Effector CD8-positive, alpha-beta T cell (primary cell): ENCODE data around the gene ANKFY1.
"Not testable (repeated sequence)": the region's sequence is repeated elsewhere in the genome, so short reads cannot be mapped to it uniquely, and the experiment has no call there.

Source experiments
- DNase-seq: peaks from one replicate; lab custom pipeline; 2025; lab: John Stamatoyannopoulos, UW

The ANKFY1 gene

GRCh38 chr17:4256952-4257351 is 6.8 kb downstream of the ANKFY1 start:
- no peak for DNase-seq

GRCh38 chr17:4255271-4255670 is 8.5 kb downstream of the ANKFY1 start:
- not testable (repeated sequence) for DNase-seq

GRCh38 chr17:4250887-4251286 is 12.9 kb downstream of the ANKFY1 start:
- DNase-seq = no peak

GRCh38 chr17:4249452-4250029 is 14.2 kb downstream of the ANKFY1 start:
- no peak for DNase-seq

DNA sequence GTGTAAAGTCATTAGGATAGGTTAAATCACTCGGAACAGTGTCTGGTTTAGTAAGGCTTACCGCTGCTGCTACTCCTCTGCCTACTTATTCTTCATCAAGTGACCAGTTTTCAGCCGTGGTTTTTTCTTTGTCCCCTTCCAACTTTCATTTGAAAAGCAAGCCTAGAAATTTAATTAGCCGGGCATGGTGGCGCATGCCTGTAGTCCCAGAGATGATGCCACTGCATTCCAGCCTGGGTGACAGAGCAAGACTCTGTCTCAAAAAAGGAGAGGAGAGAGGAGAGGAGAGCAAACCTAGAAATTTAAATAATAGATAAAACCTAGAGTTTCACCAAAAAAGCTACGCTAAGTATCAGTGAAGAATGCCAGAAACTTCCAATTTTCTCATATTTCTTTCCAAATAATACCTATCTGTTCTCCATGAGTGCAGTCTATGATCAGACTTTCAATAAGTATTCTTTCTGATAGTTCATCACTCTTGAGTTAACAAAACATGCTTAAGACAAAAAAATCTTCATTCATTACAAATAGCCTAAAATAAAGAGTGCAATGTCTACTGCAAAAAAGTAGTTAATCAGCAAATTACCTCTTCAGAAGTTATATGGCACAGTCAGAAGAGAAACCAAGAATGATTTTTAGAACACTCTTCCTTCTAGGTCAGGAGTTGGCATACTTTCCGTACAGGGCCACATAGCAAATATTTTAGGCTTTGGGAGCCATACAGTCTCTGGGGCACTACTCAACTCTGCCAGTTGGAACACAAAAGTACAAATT is 15.1 kb downstream of the ANKFY1 start:
- DNase-seq = no peak

- no peak for DNase-seq
These were observed 15.8 kb downstream of the ANKFY1 start for GRCh38 chr17:4247971-4248388.

DNA sequence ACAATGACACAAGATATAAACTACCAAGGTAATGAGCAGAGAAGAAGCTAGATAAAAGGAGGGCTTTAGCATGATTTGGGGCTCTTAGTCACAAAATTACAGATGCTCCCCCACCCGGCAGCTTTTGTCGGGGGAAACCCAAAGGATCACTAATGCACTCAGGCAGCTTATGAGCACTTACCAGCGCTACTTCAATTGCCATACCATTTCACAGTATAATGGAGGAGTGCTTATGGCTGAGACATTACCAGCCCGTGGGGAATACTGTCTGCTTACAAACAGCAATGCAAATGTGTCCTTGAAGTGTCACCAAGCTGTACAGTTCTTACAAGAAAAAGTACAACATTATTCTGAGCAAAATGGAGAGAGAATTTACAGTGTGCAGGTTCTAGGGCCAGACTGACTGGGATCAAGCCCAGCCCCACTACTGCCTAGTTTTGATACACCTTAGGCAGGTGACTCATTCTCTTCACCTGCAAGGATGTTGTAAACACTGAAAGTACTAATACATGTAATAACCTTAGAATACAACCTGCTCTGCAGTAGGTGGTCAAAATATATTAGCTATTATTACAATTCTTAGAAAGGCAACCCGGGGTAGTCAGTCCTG is 16.3 kb downstream of the ANKFY1 start:
- DNase-seq = no peak

GRCh38 chr17:4246674-4247073 is 17.1 kb downstream of the ANKFY1 start:
- DNase-seq = no peak

- no peak for DNase-seq
These were observed 22.2 kb downstream of the ANKFY1 start for GRCh38 chr17:4241535-4241934.

DNA sequence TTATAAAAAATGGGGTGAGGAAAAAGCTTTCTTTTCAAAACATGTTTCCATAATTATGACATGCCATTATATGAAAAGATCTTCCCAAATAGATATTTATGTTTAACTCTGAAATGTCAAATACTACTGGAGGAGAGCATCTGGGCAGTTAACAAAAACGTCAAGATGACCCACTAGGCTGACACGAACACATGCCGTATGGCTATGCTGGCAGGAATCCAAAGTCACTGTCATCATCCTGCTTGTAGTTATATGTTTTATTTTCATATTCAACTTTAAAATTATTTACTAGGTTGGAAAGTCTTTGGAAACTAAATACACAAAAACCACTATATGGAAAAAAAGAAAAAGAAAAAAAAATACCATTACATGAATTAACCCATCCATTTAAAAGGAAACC is 27.3 kb downstream of the ANKFY1 start:
- DNase-seq = no peak

DNA sequence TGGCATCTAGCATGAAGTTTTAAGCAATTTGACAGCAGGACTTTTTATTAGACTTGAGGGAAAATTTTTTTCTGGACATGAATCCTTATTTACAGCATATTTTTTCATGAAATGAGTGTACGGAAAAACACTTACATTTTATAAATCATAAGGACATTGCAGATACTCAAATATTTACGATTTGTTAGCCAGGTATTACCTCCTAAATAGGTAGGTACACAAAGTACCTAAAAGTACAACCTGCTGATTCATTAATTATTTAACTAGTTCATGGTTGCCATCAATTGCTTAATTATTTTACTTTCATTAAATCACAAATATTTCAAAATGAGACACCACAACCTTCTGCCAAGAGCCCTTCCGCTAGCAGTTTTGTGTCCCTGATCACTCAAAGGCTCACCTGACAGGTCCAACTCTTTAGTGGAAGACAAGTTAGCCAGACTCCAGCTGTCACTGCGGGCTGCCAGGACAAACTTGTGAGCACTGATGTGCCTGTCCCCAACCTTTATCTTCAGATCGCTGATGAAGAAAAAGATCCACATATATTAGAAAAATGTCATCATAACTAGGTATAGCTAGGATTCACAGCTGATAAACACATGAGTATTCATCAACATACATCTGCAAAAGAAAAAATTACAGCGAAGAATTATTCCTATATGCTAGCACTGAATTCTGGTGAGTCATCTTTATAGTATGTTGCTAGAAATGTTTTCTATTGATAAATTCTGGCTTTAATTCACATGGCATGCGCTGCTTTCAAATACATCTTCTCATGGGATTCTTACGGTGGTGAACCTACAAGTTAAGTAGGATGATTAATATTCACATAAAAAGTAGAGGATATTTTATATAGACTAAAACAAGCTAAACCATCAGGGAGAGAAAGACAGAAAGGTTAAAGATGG is 28.2 kb downstream of the ANKFY1 start:
- DNase-seq = no peak

GRCh38 chr17:4234401-4234800 is 29.4 kb downstream of the ANKFY1 start:
- no peak for DNase-seq

DNA sequence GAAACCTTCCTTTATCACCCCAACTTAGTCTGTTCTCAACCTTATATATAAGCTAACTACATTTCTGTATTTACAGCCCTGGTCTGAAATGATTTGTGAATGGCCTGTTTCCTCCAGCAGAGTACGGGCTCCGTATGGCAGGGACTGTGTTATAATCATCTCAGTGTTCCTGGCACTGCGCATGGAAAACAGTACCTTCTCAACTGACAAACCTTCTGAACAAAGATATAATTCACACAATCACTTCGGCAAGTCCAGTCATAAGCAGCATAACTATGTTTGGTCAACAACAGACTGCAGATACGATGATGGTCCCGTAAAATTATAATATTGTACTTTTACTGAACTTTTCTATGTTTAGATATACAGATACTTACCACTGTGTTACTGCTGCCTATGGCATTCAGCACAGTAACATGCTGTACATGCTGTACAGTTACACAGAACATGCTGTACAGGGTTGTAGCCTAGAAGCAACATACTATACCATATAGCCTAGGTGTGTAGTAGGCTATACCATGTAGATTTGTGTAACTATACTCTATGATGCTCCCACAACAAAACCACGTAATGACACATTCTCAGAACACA is 30.0 kb downstream of the ANKFY1 start:
- DNase-seq = no peak

GRCh38 chr17:4232168-4232813 is 31.5 kb downstream of the ANKFY1 start:
- no peak for DNase-seq

- DNase-seq = no peak
These were observed 33.9 kb downstream of the ANKFY1 start for GRCh38 chr17:4229627-4230541.

DNA sequence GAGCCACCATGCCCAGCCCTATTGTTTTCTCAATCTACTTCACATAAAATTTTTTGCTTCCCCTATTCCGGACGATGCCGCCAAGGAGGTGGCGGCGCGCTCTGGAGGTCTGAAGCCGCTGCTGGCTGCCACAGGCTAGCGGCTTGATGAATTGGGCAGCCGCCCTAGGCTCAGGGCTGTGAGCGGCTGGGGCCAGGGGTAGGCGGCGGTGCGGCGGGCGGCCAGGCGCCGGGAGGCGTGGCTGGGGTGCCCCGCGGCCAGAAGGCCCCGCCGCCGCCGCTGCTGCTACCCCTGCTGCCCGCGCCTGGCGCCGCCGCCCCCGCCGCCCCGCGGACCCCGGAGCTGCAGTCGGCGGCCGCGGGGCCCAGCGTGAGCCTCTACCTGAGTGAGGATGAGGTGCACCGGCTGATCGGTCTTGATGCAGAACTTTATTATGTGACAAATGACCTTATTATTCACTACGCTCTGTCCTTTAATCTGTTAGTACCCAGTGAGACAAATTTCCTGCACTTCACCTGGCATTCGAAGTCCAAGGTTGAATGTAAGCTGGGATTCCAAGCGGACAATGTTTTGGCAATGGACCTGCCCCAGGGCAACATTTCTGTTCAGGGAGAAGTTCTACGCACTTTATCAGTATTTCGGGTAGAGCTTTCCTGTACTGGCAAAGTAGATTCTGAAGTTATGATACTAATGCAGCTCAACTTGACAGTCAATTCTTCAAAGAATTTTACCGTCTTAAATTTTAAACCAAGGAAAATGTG is 41.7 kb downstream of the ANKFY1 start:
- DNase-seq = no peak

DNA sequence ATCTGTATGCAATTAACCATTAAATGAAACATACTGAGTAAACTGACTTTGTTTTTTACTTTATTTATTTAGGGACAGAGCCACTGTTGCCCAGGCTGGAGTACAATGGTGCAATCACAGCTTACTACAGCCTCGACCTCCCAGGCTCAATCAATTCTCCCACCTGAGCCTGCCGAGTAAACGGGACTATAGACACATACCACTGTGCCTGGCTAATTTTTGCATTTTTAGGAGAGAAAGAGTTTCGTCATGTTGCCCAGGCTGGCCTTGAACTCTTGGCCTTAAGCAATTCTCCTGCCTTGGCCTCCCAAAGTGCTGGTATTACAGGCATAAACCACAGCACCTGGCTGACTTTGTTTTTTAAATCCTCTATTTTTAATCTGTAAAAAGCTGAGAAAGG is 42.6 kb downstream of the ANKFY1 start:
- DNase-seq = no peak

- DNase-seq = no peak
These were observed 43.1 kb downstream of the ANKFY1 start for GRCh38 chr17:4220655-4221054.

- DNase-seq = no peak
These were observed 44.5 kb downstream of the ANKFY1 start for GRCh38 chr17:4219241-4219640.
